GM12878 (cell line): ENCODE measurements around the gene GREB1. TPM values are rescaled to one million over a fixed set of nuclear protein-coding genes. Genes with fewer than 3 reads are reported as not detected.

Experiments used
- ATAC-seq: fragments of 200-7000 bp; cut with Tn5 transposase; 3 replicates; pipeline ENCODE4 v1.9.1; 2020; ENCODE audit warnings: mild to moderate bottlenecking, moderate library complexity
- BruUV-seq: library from RNA; stranded (reverse); fragments of 400-500 nt; replicated peaks from 2 replicates; lab custom pipeline; 2021; lab: Mats Ljungman, UMichigan
- CTCF ChIA-PET: fragments of 300-600 bp; sonication (Branson Sonifier 250); formaldehyde crosslinking; extraction: SDS; loops from one replicate; lab custom pipeline; 2021; ENCODE audit warnings: inconsistent platforms; lab: Yijun Ruan, JAX
- POLR2A ChIA-PET: fragments of 350-600 bp; formaldehyde crosslinking; extraction: SDS; loops from one replicate; lab custom pipeline; 2021; ENCODE audit warnings: inconsistent platforms; lab: Charles Lee
- RAD21 ChIA-PET: fragments of 300-600 bp; sonication (Branson Sonifier 250); formaldehyde crosslinking; loops from one replicate; lab custom pipeline; 2023; ENCODE audit warnings: antibody characterized with exemption; ENCODE audit not compliant: unreplicated experiment; lab: Charles Lee
- SMC1A ChIA-PET: fragments of 300-600 bp; sonication (Branson Sonifier 250); formaldehyde crosslinking; loops from one replicate; lab custom pipeline; 2023; ENCODE audit not compliant: unreplicated experiment, uncharacterized antibody; lab: Charles Lee
- DNase-seq: peaks from one replicate; pipeline ENCODE4 v3.0.0-alpha.2; 2011; ENCODE audit warnings: low read depth, low spot score
- FAIRE-seq: peaks from 3 replicates; lab custom pipeline; 2011; peaks lifted over from hg19 to GRCh38; lab: Jason Lieb, UNC
- H2AFZ ChIP-seq: 2 replicates; pipeline ENCODE4 v1.6.0; 2011; ENCODE audit warnings: low read depth, low read length, control low read depth; ENCODE audit not compliant: control insufficient read depth
- H3K27ac ChIP-seq: 2 replicates; pipeline ENCODE4 v1.5.1; 2011; ENCODE audit warnings: control low read depth; ENCODE audit not compliant: control insufficient read depth, insufficient read depth
- H3K27me3 ChIP-seq, 2 experiments: replicated peaks in 1 of 2; 2 replicates each; pipeline versions ENCODE4 v1.6.0 to v1.6.1; 2011; ENCODE audit warnings: low read length in 1 of 2; ENCODE audit not compliant: control insufficient read depth in 2 of 2, insufficient read depth in 2 of 2
- H3K36me3 ChIP-seq, 2 experiments: 2 replicates each; pipeline ENCODE4 v1.5.1; 2011; ENCODE audit warnings: low read length in 1 of 2; ENCODE audit not compliant: control insufficient read depth in 2 of 2, insufficient read depth in 2 of 2
- H3K4me1 ChIP-seq: 2 replicates; pipeline ENCODE4 v1.6.1; 2011; ENCODE audit warnings: mild to moderate bottlenecking, low read length, moderate library complexity, mixed read lengths; ENCODE audit not compliant: control insufficient read depth, insufficient read depth
- H3K4me2 ChIP-seq: 2 replicates; pipeline ENCODE4 v1.6.0; 2011; ENCODE audit warnings: control low read depth; ENCODE audit not compliant: control insufficient read depth, insufficient read depth
- H3K4me3 ChIP-seq: fragments of 200-600 bp; sonication (generic); 2 replicates; pipeline ENCODE4 v1.5.1; 2016
- H3K79me2 ChIP-seq: 2 replicates; pipeline ENCODE4 v1.6.0; 2011; ENCODE audit warnings: low read length; ENCODE audit not compliant: control insufficient read depth, insufficient read depth
- H3K9ac ChIP-seq: 2 replicates; pipeline ENCODE4 v1.8.0; 2011; ENCODE audit warnings: low read length, control low read depth, mixed read lengths; ENCODE audit not compliant: control insufficient read depth, insufficient read depth
- H3K9me3 ChIP-seq: replicated peaks from 3 replicates; pipeline ENCODE4 v1.5.1; 2011; ENCODE audit warnings: mild to moderate bottlenecking, low read length; ENCODE audit not compliant: control insufficient read depth, insufficient read depth
- H4K20me1 ChIP-seq: 2 replicates; pipeline ENCODE4 v1.6.0; 2011; ENCODE audit not compliant: control insufficient read depth, insufficient read depth
- BCLAF1 ChIP-seq: fragments of 450-650 bp; IDR thresholded peaks from 2 replicates; pipeline ENCODE4 v1.6.1; 2017; ENCODE audit warnings: antibody characterized with exemption, mild to moderate bottlenecking, moderate library complexity
- BMI1 ChIP-seq: fragments of 450-650 bp; IDR thresholded peaks from 2 replicates; pipeline ENCODE4 v1.6.1; 2016; ENCODE audit warnings: mild to moderate bottlenecking, moderate library complexity, borderline replicate concordance
- CREM ChIP-seq: IDR thresholded peaks from 2 replicates; pipeline ENCODE4 v1.6.1; 2014; ENCODE audit warnings: antibody characterized with exemption, low read depth
- ESRRA ChIP-seq: IDR thresholded peaks from 2 replicates; pipeline ENCODE4 v1.6.1; 2012; ENCODE audit warnings: mild to moderate bottlenecking, low read length, improper control_type of control experiment
- EZH2 ChIP-seq: IDR thresholded peaks from 2 replicates; pipeline ENCODE4 v1.6.1; 2012; ENCODE audit warnings: low read depth, mild to moderate bottlenecking, control low read depth, inconsistent platforms, low read length, borderline replicate concordance; ENCODE audit not compliant: control insufficient read depth
- FOS ChIP-seq: IDR thresholded peaks from 3 replicates; pipeline ENCODE4 v1.6.1; 2011; ENCODE audit warnings: borderline replicate concordance; ENCODE audit not compliant: insufficient read length; ENCODE audit errors: extremely low read depth
- HDAC2 ChIP-seq: fragments of 200-600 bp; sonication (generic); IDR thresholded peaks from 2 replicates; pipeline ENCODE4 v1.6.1; 2017
- MTA3 ChIP-seq: IDR thresholded peaks from 2 replicates; pipeline ENCODE4 v1.6.1; 2012; ENCODE audit warnings: low read length, inconsistent platforms, borderline replicate concordance
- NR2F1 ChIP-seq: fragments of 450-650 bp; conservative IDR thresholded peaks from 2 replicates; pipeline ENCODE4 v1.6.1; 2017; ENCODE audit warnings: mild to moderate bottlenecking
- PKNOX1 ChIP-seq: fragments of 450-650 bp; IDR thresholded peaks from 2 replicates; pipeline ENCODE4 v1.6.1; 2016; ENCODE audit warnings: mild to moderate bottlenecking
- RAD21 ChIP-seq: IDR thresholded peaks from 2 replicates; pipeline ENCODE4 v1.6.1; 2011; ENCODE audit warnings: mild to moderate bottlenecking, low read depth, low read length, moderate library complexity; ENCODE audit not compliant: insufficient read depth
- RAD51 ChIP-seq: fragments of 450-650 bp; IDR thresholded peaks from 2 replicates; pipeline ENCODE4 v1.6.1; 2016; ENCODE audit warnings: moderate library complexity, mild to moderate bottlenecking, inconsistent platforms
- RB1 ChIP-seq: fragments of 450-650 bp; formaldehyde crosslinking; IDR thresholded peaks from 2 replicates; pipeline ENCODE4 v1.6.1; 2017; ENCODE audit warnings: mild to moderate bottlenecking, borderline replicate concordance
- SMAD5 ChIP-seq: IDR thresholded peaks from 2 replicates; pipeline ENCODE4 v1.6.1; 2016; ENCODE audit warnings: antibody characterized with exemption, low read depth
- SREBF2 ChIP-seq: IDR thresholded peaks from 2 replicates; pipeline ENCODE4 v1.6.1; 2012; ENCODE audit warnings: mild to moderate bottlenecking, low read length
- ZBTB33 ChIP-seq: fragments of 450-650 bp; IDR thresholded peaks from 2 replicates; pipeline ENCODE4 v1.6.1; 2017; ENCODE audit warnings: mild to moderate bottlenecking
- ZZZ3 ChIP-seq: IDR thresholded peaks from 2 replicates; pipeline ENCODE4 v1.6.1; 2011; ENCODE audit warnings: low read depth; ENCODE audit not compliant: control insufficient read depth, insufficient read length
- WGBS: methylation state at CpG from one replicate; pipeline ENCODE4 v1.1.6; 2016; ENCODE audit warnings: low lambda C conversion rate; ENCODE audit not compliant: insufficient replicate concordance, insufficient coverage; ENCODE audit errors: missing lambda C conversion rate; 5-methylcytosine and 5-hydroxymethylcytosine counted together
- in situ Hi-C: fragments of 300-500 bp; cut with MboI; formaldehyde crosslinking; loops from 9 replicates; pipeline ENCODE4 v1.14.3; 2018; ENCODE audit warnings: mixed read lengths
- intact Hi-C: fragments of 100-400 bp; cut with micrococcal nuclease; formaldehyde crosslinking; loops from one replicate; pipeline ENCODE4 v1.14.2; 2022; ENCODE audit not compliant: unreplicated experiment
- polyA plus RNA-seq, 11 experiments: library from polyadenylated mRNA; depleted of rRNA in 4 of 11; unstranded in 6 of 11; stranded (reverse) in 5 of 11; fragments of >200 nt; fragmentation: Nextera tagmentation in 4 of 11; fragmentation: Illumina TruSeq in 1 of 11; extraction: Ambion mirVana in 4 of 11; extraction: Trizol in 1 of 11; gene quantifications; 1 replicate in 1 of 11; 2 replicates in 10 of 11; pipeline versions ENCODE4 v1.2.1 to v1.2.3, GENCODE V29; 2011 to 2016; ENCODE audit warnings: inconsistent platforms in 2 of 11, missing spikeins in 2 of 11, low read depth in 1 of 11
- total RNA-seq, 4 experiments: library from RNA; depleted of rRNA in 3 of 4; stranded (reverse); fragments of >200 nt in 3 of 4; fragmentation: Illumina TruSeq in 1 of 4; extraction: Trizol in 1 of 4; gene quantifications; 2 replicates each; pipeline versions ENCODE4 v1.2.1 to v1.2.3, GENCODE V29; 2013 to 2021

The GREB1 gene
- total and polyA plus RNA-seq, 10 of the 15 experiments (the other 5 are each of a cell fraction or from before 2014, with no cell fraction given): 0.09 to 2.1 (median 0.37) TPM; not detected in 1

- TF ChIP-seq HDAC2 (no peak), ZZZ3 (no peak), ESRRA (no peak), SMAD5 (no peak), RAD51 (no peak), RAD21 (no peak), NR2F1 (no peak), MTA3 (no peak), FOS (no peak), PKNOX1 (no peak), BCLAF1 (no peak), ZBTB33 (no peak), CREM (no peak), EZH2 (no peak), BMI1 (no peak), RB1 (no peak), SREBF2 (no peak)
- TF ChIP-seq, all 136 proteins: peak for 0
- intact Hi-C loops (no loop called here), in situ Hi-C loops (no loop called here)
- ChIA-PET CTCF (no interaction called here), RAD21 (no interaction called here), SMC1A (interaction anchor here (0.6 kb wide), 1 partner anchor 168 kb away, joined by 3 read pairs; no protein-coding TSS in a partner anchor), POLR2A (no interaction called here)
- Histone ChIP-seq H3K4me2 (no peak overlapping the region), H3K4me1 (no peaks in the 10 kb centered on the region), H3K4me3 (no peak overlapping the region), H4K20me1 (no peaks in the 10 kb centered on the region), H3K27ac (no peak overlapping the region), H3K27me3 (no peaks in the 10 kb centered on the region), H3K36me3 (no peaks in the 10 kb centered on the region), H2AFZ (no peak overlapping the region), H3K9me3 (no peaks in the 10 kb centered on the region), H3K79me2 (no peaks in the 10 kb centered on the region), H3K9ac (no peak overlapping the region)
- no TSS peak for BruUV-seq
- ATAC-seq (no peak), DNase-seq (no peak), FAIRE-seq (no peak)
- WGBS: 37% methylated on average over 10 of the region's 11 CpGs
Measured at GRCh38 chr2:11657195-11657594, 123.3 kb downstream of the GREB1 start.
